GM12801 (cell line): ENCODE measurements around the gene HMCN1.

ENCODE experiments used
- CTCF ChIP-seq: IDR thresholded peaks from one replicate; pipeline ENCODE4 v1.5.1; 2011; ENCODE audit warnings: control low read depth; ENCODE audit not compliant: insufficient read length; ENCODE audit errors: extremely low read depth

HMCN1 gene

GRCh38 chr1:186139701-186140100 is 405.5 kb downstream of the HMCN1 start:
- no peak for TF ChIP-seq CTCF

GRCh38 chr1:186142159-186142558 is 408.0 kb downstream of the HMCN1 start:
- no peak for TF ChIP-seq CTCF

GRCh38 chr1:186142916-186143315 is 408.7 kb downstream of the HMCN1 start:
- TF ChIP-seq CTCF, result no peak

- no peak for TF ChIP-seq CTCF
These were observed 409.3 kb downstream of the HMCN1 start for GRCh38 chr1:186143481-186143880.

GRCh38 chr1:186144505-186144904 is 410.3 kb downstream of the HMCN1 start:
- TF ChIP-seq CTCF, result no peak

- no peak for TF ChIP-seq CTCF
These were observed 412.8 kb downstream of the HMCN1 start for GRCh38 chr1:186146974-186147373.

GRCh38 chr1:186149591-186149990 is 415.4 kb downstream of the HMCN1 start:
- no peak for TF ChIP-seq CTCF

GRCh38 chr1:186152227-186152619 is 418.0 kb downstream of the HMCN1 start:
- no peak for TF ChIP-seq CTCF
